ENCODE data around the gene CCR6.

DNA sequence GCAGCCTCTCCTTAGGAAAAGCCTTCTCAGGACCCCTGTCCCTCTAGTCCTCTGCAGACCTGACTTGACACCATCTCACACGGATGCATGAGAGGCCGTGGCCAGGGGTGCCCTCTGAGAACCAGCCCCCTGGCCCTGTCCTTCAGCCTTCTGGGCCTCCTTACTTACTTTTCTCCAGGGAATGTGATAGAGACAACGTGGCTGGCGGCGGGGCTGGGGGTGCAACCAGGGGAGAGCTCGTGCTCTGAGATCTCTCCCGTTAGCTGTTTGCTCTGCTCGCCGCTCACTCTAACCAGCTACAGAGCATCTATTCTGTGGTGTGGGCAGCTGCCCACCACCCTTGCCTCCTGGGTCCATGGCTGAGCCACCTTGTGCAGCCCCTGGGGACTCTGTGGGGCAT is 20.1 kb downstream of the CCR6 start:
- TF ChIP-seq POLR2AphosphoS2 (IDR thresholded peaks at IDR 0.05; ENCODE audit: low read depth, low read length) (no peak), SIN3A (IDR thresholded peaks at IDR 0.05; ENCODE audit: low read depth, low read length) (no peak), RUNX3 (IDR thresholded peaks at IDR 0.05; ENCODE audit: low read length) (no peak), GABPA (IDR thresholded peaks at IDR 0.05; ENCODE audit: low read depth) (no peak), BACH1 (IDR thresholded peaks at IDR 0.05; ENCODE audit: borderline replicate concordance) (no peak)
- TF ChIP-seq, protein P1, sequence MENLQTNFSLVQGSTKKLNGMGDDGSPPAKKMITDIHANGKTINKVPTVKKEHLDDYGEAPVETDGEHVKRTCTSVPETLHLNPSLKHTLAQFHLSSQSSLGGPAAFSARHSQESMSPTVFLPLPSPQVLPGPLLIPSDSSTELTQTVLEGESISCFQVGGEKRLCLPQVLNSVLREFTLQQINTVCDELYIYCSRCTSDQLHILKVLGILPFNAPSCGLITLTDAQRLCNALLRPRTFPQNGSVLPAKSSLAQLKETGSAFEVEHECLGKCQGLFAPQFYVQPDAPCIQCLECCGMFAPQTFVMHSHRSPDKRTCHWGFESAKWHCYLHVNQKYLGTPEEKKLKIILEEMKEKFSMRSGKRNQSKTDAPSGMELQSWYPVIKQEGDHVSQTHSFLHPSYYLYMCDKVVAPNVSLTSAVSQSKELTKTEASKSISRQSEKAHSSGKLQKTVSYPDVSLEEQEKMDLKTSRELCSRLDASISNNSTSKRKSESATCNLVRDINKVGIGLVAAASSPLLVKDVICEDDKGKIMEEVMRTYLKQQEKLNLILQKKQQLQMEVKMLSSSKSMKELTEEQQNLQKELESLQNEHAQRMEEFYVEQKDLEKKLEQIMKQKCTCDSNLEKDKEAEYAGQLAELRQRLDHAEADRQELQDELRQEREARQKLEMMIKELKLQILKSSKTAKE (IDR thresholded peaks at IDR 0.05; ENCODE audit: low read depth, poor library complexity, severe bottlenecking) = no peak
- TF ChIP-seq, protein P2, sequence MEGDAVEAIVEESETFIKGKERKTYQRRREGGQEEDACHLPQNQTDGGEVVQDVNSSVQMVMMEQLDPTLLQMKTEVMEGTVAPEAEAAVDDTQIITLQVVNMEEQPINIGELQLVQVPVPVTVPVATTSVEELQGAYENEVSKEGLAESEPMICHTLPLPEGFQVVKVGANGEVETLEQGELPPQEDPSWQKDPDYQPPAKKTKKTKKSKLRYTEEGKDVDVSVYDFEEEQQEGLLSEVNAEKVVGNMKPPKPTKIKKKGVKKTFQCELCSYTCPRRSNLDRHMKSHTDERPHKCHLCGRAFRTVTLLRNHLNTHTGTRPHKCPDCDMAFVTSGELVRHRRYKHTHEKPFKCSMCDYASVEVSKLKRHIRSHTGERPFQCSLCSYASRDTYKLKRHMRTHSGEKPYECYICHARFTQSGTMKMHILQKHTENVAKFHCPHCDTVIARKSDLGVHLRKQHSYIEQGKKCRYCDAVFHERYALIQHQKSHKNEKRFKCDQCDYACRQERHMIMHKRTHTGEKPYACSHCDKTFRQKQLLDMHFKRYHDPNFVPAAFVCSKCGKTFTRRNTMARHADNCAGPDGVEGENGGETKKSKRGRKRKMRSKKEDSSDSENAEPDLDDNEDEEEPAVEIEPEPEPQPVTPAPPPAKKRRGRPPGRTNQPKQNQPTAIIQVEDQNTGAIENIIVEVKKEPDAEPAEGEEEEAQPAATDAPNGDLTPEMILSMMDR (IDR thresholded peaks at IDR 0.05 in 2 of 3, conservative IDR thresholded peaks at IDR 0.05 in 1 of 3; ENCODE audit: control insufficient read depth in 2 of 3, extremely low read depth in 1 of 3, insufficient read depth in 1 of 3, low read depth in 3 of 3, low read length in 3 of 3) = no peak
- TF ChIP-seq, protein P3, sequence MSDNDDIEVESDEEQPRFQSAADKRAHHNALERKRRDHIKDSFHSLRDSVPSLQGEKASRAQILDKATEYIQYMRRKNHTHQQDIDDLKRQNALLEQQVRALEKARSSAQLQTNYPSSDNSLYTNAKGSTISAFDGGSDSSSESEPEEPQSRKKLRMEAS (IDR thresholded peaks at IDR 0.05; ENCODE audit: low read depth, low read length) = no peak

Data from GM12878 (cell line).